GM12873 (cell line): ENCODE results near the gene WNK1.

Experiments used
- CTCF ChIP-seq: IDR thresholded peaks from 2 replicates; pipeline ENCODE4 v1.5.1; 2012; ENCODE audit warnings: low read depth, mild to moderate bottlenecking, moderate library complexity, low read length, control low read depth; ENCODE audit not compliant: insufficient read depth; ENCODE audit errors: missing control alignments

The WNK1 gene

GRCh38 chr12:905261-906031 lies 153.1 kb downstream of the WNK1 start:
- TF ChIP-seq CTCF, result no peak

GRCh38 chr12:906062-906585 lies 153.7 kb downstream of the WNK1 start:
- TF ChIP-seq CTCF, result no peak

GRCh38 chr12:907413-908185 lies 155.2 kb downstream of the WNK1 start:
- TF ChIP-seq CTCF, result no peak

- TF ChIP-seq CTCF, result no peak
Measured at GRCh38 chr12:909861-910260, 157.5 kb downstream of the WNK1 start.

- no peak for TF ChIP-seq CTCF
Measured at GRCh38 chr12:910416-910815, 158.0 kb downstream of the WNK1 start.

GRCh38 chr12:911191-911826 lies 158.9 kb downstream of the WNK1 start:
- TF ChIP-seq CTCF, result no peak
